Cardiac fibroblast (primary cell): ENCODE data around the gene ZRANB1.

ENCODE experiments used
- DNase-seq, 2 donors: peaks; one replicate each; pipeline versions ENCODE4 v3.0.0 to v3.0.0-alpha.2; 2010; ENCODE audit warnings: low read depth in 2 of 2
- H3K4me3 ChIP-seq, 2 donors: replicated peaks in 1 of 2; 1 replicate in 1 of 2; 2 replicates in 1 of 2; pipeline ENCODE4 v1.5.1; 2011; ENCODE audit warnings: low read depth in 2 of 2, low read length in 2 of 2, mild to moderate bottlenecking in 2 of 2, moderate library complexity in 1 of 2
- TF ChIP-seq, protein P1 (sequence below): IDR thresholded peaks from one replicate; pipeline ENCODE4 v1.5.1; 2011; ENCODE audit warnings: low read depth, mild to moderate bottlenecking, low read length, inconsistent platforms

The ZRANB1 gene

DNA sequence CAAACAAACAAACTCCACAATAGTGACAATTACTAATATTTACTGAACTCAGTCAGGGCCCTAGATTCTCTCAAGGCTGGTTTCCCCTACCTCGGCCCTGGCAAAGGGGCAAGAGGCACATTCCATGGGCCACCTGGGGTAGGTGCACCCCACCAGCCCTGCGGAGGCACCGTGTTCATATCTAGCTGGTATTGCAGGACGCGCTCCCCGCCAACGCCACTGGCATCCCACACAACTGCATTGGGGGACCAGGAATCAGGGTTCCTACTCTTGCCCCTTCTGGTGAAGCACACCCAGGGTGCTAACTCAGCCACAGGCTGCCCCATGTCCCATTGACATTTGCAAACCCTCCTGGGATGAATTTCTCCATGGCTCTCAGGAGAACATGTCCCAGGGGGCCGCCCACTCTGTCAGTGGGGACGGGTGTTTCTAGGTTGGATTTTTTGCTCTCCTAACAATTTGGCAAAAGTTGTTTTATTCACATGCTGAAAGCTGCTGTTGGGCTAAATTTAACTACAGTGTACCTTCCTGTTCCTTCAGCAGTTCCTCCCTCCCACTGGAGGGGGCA lies 76.7 kb downstream of the ZRANB1 start:
- TF ChIP-seq, protein P1, sequence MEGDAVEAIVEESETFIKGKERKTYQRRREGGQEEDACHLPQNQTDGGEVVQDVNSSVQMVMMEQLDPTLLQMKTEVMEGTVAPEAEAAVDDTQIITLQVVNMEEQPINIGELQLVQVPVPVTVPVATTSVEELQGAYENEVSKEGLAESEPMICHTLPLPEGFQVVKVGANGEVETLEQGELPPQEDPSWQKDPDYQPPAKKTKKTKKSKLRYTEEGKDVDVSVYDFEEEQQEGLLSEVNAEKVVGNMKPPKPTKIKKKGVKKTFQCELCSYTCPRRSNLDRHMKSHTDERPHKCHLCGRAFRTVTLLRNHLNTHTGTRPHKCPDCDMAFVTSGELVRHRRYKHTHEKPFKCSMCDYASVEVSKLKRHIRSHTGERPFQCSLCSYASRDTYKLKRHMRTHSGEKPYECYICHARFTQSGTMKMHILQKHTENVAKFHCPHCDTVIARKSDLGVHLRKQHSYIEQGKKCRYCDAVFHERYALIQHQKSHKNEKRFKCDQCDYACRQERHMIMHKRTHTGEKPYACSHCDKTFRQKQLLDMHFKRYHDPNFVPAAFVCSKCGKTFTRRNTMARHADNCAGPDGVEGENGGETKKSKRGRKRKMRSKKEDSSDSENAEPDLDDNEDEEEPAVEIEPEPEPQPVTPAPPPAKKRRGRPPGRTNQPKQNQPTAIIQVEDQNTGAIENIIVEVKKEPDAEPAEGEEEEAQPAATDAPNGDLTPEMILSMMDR = no peak
- no peak overlapping the region for H3K4me3 ChIP-seq
- no peak for DNase-seq

DNA sequence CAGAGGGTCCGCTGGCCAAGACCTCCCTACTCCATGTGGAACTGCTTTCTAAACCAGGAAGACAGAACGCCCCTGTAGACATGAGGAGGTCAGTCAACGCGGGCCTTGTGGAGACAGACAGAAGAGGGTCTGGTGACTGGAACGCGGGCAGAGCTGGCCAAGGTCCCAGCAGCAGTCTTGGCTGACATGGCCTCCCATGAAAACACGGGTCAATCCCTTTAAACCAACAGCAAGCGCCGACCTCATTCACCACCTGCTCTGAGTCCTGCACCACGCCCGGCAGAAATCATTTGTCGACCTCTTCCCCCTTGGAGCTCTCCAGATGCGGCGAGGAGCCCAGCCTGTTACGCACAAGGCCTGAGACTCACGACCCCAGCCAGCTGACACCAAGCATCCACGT lies 78.5 kb downstream of the ZRANB1 start:
- no peak overlapping the region for H3K4me3 ChIP-seq
- TF ChIP-seq, protein P1 = no peak
- no peak for DNase-seq

DNA sequence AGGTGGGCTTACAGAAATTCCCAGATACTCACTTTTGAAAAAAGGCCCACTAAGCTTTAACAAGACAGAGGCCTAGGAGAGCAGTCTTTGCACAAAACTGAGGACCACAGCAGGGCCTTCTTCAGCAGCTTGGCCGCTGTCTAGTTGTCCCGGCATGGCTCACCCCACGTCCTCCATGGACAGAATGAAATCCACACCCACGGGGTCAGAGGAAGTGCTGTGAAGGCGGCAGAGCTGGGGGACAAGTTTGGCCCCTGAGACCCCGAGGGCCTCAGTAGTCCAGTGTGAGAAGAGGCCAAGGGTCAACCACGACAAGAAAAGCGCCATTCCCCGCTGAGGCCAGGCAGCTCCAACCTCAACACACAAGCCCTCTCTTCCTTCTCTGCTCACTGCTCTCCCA lies 78.9 kb downstream of the ZRANB1 start:
- DNase-seq = no peak
- no peak overlapping the region for H3K4me3 ChIP-seq
- TF ChIP-seq, protein P1 = no peak

DNA sequence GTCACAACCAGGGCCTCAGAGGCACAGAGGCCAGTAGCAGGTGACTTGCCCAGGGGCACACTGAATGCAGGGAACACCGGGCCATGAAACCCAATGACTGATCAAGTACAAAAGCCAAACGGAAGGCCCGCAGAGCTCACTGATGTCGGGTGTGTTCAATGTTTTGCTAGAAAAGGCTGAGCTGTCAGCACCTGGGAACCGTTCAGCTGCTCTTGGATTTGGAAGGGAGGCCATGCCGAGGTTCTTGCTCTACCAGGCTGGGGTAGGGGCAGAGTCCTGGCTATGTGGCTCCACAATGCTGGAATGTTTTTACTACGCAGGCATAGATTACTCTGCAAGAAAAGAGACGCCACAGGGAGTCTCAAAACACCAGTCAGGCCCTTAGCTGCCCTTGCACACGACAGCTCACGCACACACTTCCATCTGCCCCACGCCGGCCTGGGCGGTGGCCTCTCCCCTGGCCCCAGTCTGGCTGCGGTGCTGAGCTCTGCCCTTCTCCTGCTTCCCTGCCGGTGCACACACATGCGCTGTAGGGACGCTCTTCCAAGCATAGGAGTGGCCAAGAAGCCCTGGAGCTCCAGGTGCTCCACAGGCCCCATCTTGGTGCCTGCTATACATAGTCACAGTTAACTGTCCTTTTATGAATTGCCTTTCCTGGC lies 79.9 kb downstream of the ZRANB1 start:
- H3K4me3 ChIP-seq = no peak overlapping the region
- TF ChIP-seq, protein P1 = no peak
- DNase-seq = no peak

DNA sequence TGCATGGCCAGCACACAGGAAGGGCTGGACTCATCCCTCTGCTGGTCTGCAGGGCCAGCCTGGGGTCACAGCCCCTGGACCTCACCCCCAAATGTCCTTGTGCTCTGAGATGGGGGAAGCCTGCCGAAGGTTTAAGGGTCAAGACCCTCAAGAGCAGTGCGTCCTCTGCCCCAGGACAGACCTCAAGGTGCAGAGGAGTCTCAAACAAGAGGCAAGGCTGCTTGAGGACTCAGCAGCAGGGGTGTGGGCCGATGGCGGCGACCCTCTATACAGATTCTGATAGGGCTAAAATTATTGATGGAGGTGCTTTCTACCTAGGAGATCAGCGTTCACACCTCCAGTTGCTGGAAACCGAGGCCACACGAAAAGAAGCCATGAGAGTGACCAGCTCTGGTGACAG lies 80.7 kb downstream of the ZRANB1 start:
- H3K4me3 ChIP-seq = no peak overlapping the region
- TF ChIP-seq, protein P1 = no peak
- DNase-seq = no peak

DNA sequence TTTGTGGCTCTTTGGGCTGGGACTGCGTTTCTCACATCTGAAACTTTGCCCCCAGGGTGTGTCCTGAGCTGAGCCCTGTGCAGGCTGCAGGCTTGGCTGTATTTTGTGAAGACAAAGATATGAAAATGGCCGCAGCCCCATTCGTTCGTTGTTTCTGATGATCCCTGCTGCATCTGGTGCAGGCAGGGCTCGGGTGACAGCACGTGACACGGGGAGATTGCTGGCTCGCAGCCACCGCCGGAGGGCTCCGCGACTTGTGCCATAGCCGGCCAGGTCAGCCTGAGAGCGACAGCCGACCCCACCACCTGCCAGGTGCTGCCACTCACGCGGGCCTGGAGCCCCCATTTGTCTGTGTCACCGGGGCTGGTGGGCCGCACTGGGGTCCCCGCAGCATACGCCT lies 81.3 kb downstream of the ZRANB1 start:
- H3K4me3 ChIP-seq = no peak overlapping the region
- DNase-seq = no peak
- TF ChIP-seq, protein P1 = no peak

DNA sequence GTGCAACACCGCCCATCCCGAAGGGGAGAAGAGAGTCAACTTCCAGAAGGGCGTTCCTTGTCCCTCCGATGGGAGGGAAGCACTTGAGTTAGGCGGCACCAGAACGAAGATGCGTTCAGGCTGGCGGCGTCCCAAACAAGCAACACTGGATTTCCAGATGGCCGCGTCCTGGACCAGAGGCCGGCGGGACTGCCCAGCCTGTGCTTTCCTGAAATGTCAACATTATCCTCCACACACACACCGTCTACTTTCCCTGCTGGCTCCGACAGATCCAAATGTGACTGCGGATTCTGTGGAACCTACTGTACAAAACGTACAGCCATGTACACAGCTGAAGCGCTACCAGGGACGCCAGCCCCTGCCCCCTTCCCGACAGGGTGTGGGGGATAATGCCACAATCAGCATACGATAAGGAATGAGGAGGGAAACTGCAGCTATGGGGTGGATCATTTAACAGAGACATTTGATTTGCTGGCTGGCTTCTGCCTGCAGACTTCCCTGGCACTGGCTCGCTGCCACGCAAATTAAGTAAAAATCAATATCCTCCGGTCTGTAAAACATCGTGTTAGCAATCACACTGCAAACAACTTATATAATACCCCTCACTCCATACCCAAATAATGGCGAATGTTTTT lies 82.1 kb downstream of the ZRANB1 start:
- TF ChIP-seq, protein P1 = no peak
- H3K4me3 ChIP-seq = no peak overlapping the region
- DNase-seq = no peak
